ENCODE measurements around the gene KDM5B. TPM values are rescaled to one million over a fixed set of nuclear protein-coding genes. Genes with fewer than 3 reads are reported as not detected.

Gene KDM5B
- polyA plus RNA-seq, 1 experiment, result 79.1 TPM

- H3K27me3 ChIP-seq (ENCODE audit: control insufficient read depth, insufficient read depth, low read length), result peaks cover 36% of the 10 kb centered on the region
- POLR2A ChIA-PET, result interaction anchor here (0.7 kb wide), 1 partner anchor 11 kb away, joined by 3 read pairs; no protein-coding TSS in a partner anchor
- H3K9me3 ChIP-seq (ENCODE audit: control insufficient read depth, insufficient read depth, low read length), result no peaks in the 10 kb centered on the region
- TF ChIP-seq, protein P1, sequence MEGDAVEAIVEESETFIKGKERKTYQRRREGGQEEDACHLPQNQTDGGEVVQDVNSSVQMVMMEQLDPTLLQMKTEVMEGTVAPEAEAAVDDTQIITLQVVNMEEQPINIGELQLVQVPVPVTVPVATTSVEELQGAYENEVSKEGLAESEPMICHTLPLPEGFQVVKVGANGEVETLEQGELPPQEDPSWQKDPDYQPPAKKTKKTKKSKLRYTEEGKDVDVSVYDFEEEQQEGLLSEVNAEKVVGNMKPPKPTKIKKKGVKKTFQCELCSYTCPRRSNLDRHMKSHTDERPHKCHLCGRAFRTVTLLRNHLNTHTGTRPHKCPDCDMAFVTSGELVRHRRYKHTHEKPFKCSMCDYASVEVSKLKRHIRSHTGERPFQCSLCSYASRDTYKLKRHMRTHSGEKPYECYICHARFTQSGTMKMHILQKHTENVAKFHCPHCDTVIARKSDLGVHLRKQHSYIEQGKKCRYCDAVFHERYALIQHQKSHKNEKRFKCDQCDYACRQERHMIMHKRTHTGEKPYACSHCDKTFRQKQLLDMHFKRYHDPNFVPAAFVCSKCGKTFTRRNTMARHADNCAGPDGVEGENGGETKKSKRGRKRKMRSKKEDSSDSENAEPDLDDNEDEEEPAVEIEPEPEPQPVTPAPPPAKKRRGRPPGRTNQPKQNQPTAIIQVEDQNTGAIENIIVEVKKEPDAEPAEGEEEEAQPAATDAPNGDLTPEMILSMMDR (IDR thresholded peaks at IDR 0.05; ENCODE audit: low read depth, low read length), result peak; percentile 30
- H3K27ac ChIP-seq (ENCODE audit: low read depth, low read length), result no peak overlapping the region
- peak; percentile 34 for DNase-seq (ENCODE audit: low read depth, low spot score)
- CTCF ChIA-PET, result interaction anchor here (1.2 kb wide), 1 partner anchor 36 kb away, joined by 4 read pairs; no protein-coding TSS in a partner anchor
- no peak overlapping the region for H3K4me3 ChIP-seq (ENCODE audit: low read depth, low read length)
Measured at GRCh38 chr1:202692959-202693555, 115.2 kb downstream of the KDM5B start.

GRCh38 chr1:202691816-202692215, 116.4 kb downstream of the KDM5B start:
- Histone ChIP-seq H3K4me3 (ENCODE audit: low read depth, low read length) (no peak overlapping the region), H3K9me3 (ENCODE audit: control insufficient read depth, insufficient read depth, low read length) (no peaks in the 10 kb centered on the region), H3K27ac (ENCODE audit: low read depth, low read length) (no peak overlapping the region), H3K27me3 (ENCODE audit: control insufficient read depth, insufficient read depth, low read length) (peaks cover 32% of the 10 kb centered on the region)
- ChIA-PET CTCF (no interaction called here), POLR2A (no interaction called here)
- TF ChIP-seq, protein P1 (IDR thresholded peaks at IDR 0.05; ENCODE audit: low read depth, low read length), result no peak
- no peak for DNase-seq (ENCODE audit: low read depth, low spot score)

- no peak for DNase-seq (ENCODE audit: low read depth, low spot score)
- POLR2A ChIA-PET, result no interaction called here
- H3K27me3 ChIP-seq (ENCODE audit: control insufficient read depth, insufficient read depth, low read length), result peaks cover 33% of the 10 kb centered on the region
- H3K9me3 ChIP-seq (ENCODE audit: control insufficient read depth, insufficient read depth, low read length), result no peaks in the 10 kb centered on the region
- TF ChIP-seq, protein P1 (IDR thresholded peaks at IDR 0.05; ENCODE audit: low read depth, low read length), result no peak
- CTCF ChIA-PET, result interaction anchor here (0.5 kb wide), 1 partner anchor 9 kb away, joined by 3 read pairs; no protein-coding TSS in a partner anchor
- H3K27ac ChIP-seq (ENCODE audit: low read depth, low read length), result no peak overlapping the region
- H3K4me3 ChIP-seq (ENCODE audit: low read depth, low read length), result no peak overlapping the region
Measured at GRCh38 chr1:202689493-202690342, 118.5 kb downstream of the KDM5B start.

DNA sequence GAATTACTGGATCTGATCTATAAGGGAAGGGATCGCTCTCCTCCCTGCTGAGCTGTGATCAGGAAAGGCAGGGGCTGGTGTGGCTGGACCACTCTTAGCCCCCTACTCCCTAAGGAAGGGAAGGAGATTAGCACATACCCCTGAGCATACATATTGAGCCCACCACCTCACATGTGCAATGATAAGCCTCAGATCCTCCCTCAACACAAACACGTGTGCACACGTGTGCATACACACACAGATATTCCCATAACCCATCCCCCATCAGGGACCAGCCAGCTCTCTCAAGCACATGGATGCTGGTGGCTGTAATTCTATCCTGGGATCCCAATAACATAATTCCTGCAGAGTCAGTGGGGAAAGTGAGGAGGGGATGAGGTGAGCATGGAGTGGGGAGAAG, 119.1 kb downstream of the KDM5B start:
- no peak overlapping the region for H3K27ac ChIP-seq (ENCODE audit: low read depth, low read length)
- peaks cover 30% of the 10 kb centered on the region for H3K27me3 ChIP-seq (ENCODE audit: control insufficient read depth, insufficient read depth, low read length)
- CTCF ChIA-PET, result interaction anchor here (0.5 kb wide), 1 partner anchor 8 kb away, joined by 3 read pairs; no protein-coding TSS in a partner anchor

More for the DNA sequence above, 119.1 kb downstream of the KDM5B start:
- H3K4me3 ChIP-seq (ENCODE audit: low read depth, low read length), result no peak overlapping the region
- POLR2A ChIA-PET, result no interaction called here
- no peak for DNase-seq (ENCODE audit: low read depth, low spot score)
- H3K9me3 ChIP-seq (ENCODE audit: control insufficient read depth, insufficient read depth, low read length), result no peaks in the 10 kb centered on the region
- TF ChIP-seq, protein P1 (IDR thresholded peaks at IDR 0.05; ENCODE audit: low read depth, low read length), result no peak

All from AG04450 (cell line).